ENCODE results near the gene HRH3. TPM values are rescaled to one million over a fixed set of nuclear protein-coding genes. Genes with fewer than 3 reads are reported as not detected.

The HRH3 gene
- total RNA-seq (not detected), total RNA-seq (0 to 0.06 (median 0) reads per million in 29 experiments)
- total RNA-seq (2013): not detected

DNA sequence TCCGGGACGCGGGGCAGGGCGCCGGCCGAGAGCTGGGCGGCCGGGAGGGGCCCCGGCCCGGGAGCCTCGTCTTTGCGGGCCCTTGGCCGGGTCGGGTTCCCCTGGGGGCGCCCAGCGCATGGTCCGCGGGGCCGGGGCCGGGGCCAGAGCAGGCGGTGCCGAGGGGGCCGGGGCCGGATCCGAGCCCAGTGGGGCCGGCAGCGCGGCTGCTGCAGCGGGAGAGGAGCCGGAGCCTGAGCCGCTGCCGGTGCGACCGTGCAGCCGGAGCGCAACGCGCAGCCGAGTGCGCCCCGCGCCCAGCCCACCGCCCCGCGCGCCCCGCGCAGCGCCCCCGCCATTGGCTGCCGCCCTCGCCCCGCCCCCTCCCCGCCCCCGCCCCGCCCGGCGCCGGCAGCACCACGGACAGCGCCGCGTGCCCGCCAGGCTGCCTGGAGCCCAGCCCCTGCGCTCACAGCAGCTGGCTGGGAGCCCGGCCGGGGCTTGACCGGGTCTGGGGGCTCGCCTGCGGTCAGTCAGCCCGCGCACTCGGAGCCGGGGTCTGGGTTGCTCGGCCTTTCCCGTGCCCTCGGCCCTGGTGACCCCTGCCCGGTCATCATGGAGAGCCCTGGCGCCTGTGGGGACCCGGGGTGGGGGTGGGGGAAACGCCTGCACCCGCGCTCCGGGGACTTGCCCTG is at the start of gene HRH3:
Gene HRH3, minus strand, starts transcription at position 287 of the 674 bp plus-strand sequence. CDS start 308 bp downstream, outside the sequence.
- H3K36me3 Mint-ChIP-seq: no peaks in the 10 kb centered on the region
- H3K4me1 Mint-ChIP-seq: peaks cover 4 to 7% (median 5%) of the 10 kb centered on the region in 3 donors
- no peaks in the 10 kb centered on the region for H3K9me3 ChIP-seq
- H3K4me3 Mint-ChIP-seq: peak within 1 kb of the TSS; percentile 21 to 75 (median 37)
- H3K27me3 ChIP-seq (replicated peaks in 1 of 2; ENCODE audit: control insufficient read depth in 2 of 2, extremely low read depth in 1 of 2, insufficient read depth in 2 of 2, low read length in 1 of 2): peaks cover 3 to 87% of the 10 kb centered on the region in 2 experiments
- peak; percentile 76 to 89 (median 78) for ATAC-seq (replicated peaks in 1 of 4)
- peaks cover 22 to 66% of the 10 kb centered on the region in 2 donors for H3K27me3 Mint-ChIP-seq
- CTCF ChIA-PET: no interaction called here
- no peaks in the 10 kb centered on the region for H3K9me3 Mint-ChIP-seq
- H3K4me1 ChIP-seq (ENCODE audit: control insufficient read depth in 1 of 2, extremely low read depth in 1 of 2, insufficient read depth in 2 of 2, low read length in 2 of 2): peaks cover 0 to 15% of the 10 kb centered on the region in 2 experiments
- DNase-seq: peak in 24 of 35 experiments; percentile 10 to 66 (median 30)
- 1% methylated on average over 82 of the region's 84 CpGs for WGBS (ENCODE audit: insufficient coverage)
- H3K36me3 ChIP-seq (ENCODE audit: control insufficient read depth in 2 of 2, extremely low read depth in 1 of 2, insufficient read depth in 1 of 2, low read length in 1 of 2): no peaks in the 10 kb centered on the region
- H3K4me3 ChIP-seq (ENCODE audit: control insufficient read depth in 1 of 2, extremely low read depth in 1 of 2, low read length in 1 of 2): peak within 1 kb of the TSS in 1 of 2 donors; percentile 41
- no peak within 1 kb of the TSS for H3K27ac ChIP-seq (ENCODE audit: low read length)
- no peak within 1 kb of the TSS for H3K27ac Mint-ChIP-seq
- POLR2A ChIA-PET: no interaction called here

DNA sequence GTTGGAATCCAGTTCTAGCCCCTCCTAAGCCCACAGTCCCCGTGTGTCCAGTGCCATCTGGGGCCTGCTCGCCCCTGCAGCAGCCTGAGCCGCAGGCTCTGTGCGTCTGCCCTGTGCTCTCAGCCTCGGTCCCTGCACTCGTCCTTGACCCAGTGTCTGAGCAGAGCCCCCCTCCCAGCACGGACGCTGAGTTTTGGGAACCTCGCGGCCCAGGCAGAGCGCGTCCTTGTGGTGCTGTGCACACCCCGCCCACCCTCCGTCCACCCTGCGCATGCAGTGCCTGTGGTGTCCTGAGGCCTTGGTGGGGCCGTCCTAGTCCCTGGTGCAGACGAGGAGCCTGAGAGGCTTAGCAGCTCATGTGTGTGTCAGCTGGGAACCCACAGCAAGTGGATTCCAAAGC is 49.8 kb upstream of the HRH3 start:
- POLR2A ChIA-PET: no interaction called here
- CTCF ChIA-PET: no interaction called here
- no peak for DNase-seq
- Mint-ChIP-seq H3K4me1 (no peaks in the 10 kb centered on the region), H3K27me3 (no peaks in the 10 kb centered on the region), H3K9me3 (no peaks in the 10 kb centered on the region), H3K27ac (no peak overlapping the region), H3K36me3 (peaks cover 42% of the 10 kb centered on the region), H3K4me3 (no peak overlapping the region)
- no peaks in the 10 kb centered on the region for H3K4me1 ChIP-seq (ENCODE audit: control insufficient read depth in 1 of 2, extremely low read depth in 1 of 2, insufficient read depth in 2 of 2, low read length in 2 of 2)
- no peaks in the 10 kb centered on the region for H3K9me3 ChIP-seq
- peaks cover 18 to 58% of the 10 kb centered on the region in 2 donors for H3K36me3 ChIP-seq (ENCODE audit: control insufficient read depth in 2 of 2, extremely low read depth in 1 of 2, insufficient read depth in 1 of 2, low read length in 1 of 2)
- H3K27me3 ChIP-seq (replicated peaks in 1 of 2; ENCODE audit: control insufficient read depth in 2 of 2, extremely low read depth in 1 of 2, insufficient read depth in 2 of 2, low read length in 1 of 2): no peaks in the 10 kb centered on the region
- ATAC-seq (replicated peaks in 1 of 4): no peak
- WGBS (ENCODE audit: insufficient coverage): 92% methylated on average over 17 of the region's 17 CpGs
- H3K4me3 ChIP-seq (ENCODE audit: control insufficient read depth in 1 of 2, extremely low read depth in 1 of 2, low read length in 1 of 2): no peak overlapping the region
- H3K27ac ChIP-seq (ENCODE audit: low read length): no peak overlapping the region

- no peak overlapping the region for H3K4me3 ChIP-seq (ENCODE audit: control insufficient read depth in 1 of 2, extremely low read depth in 1 of 2, low read length in 1 of 2)
- no peak overlapping the region for H3K4me3 Mint-ChIP-seq
- H3K27me3 Mint-ChIP-seq: no peaks in the 10 kb centered on the region
- no peak overlapping the region for H3K27ac ChIP-seq (ENCODE audit: low read length)
- no peaks in the 10 kb centered on the region for H3K4me1 ChIP-seq (ENCODE audit: control insufficient read depth in 1 of 2, extremely low read depth in 1 of 2, insufficient read depth in 2 of 2, low read length in 2 of 2)
- peaks cover 20 to 62% of the 10 kb centered on the region in 2 donors for H3K36me3 ChIP-seq (ENCODE audit: control insufficient read depth in 2 of 2, extremely low read depth in 1 of 2, insufficient read depth in 1 of 2, low read length in 1 of 2)
- DNase-seq (no peak), ATAC-seq (replicated peaks in 1 of 4) (no peak)
- WGBS (ENCODE audit: insufficient coverage): 90% methylated on average over 14 of the region's 14 CpGs
- ChIA-PET POLR2A (no interaction called here), CTCF (no interaction called here)
- no peaks in the 10 kb centered on the region for H3K9me3 ChIP-seq
- peaks cover 42% of the 10 kb centered on the region for H3K36me3 Mint-ChIP-seq
- H3K9me3 Mint-ChIP-seq: no peaks in the 10 kb centered on the region
- no peaks in the 10 kb centered on the region for H3K4me1 Mint-ChIP-seq
- H3K27me3 ChIP-seq (replicated peaks in 1 of 2; ENCODE audit: control insufficient read depth in 2 of 2, extremely low read depth in 1 of 2, insufficient read depth in 2 of 2, low read length in 1 of 2): no peaks in the 10 kb centered on the region
- no peak overlapping the region for H3K27ac Mint-ChIP-seq
Measured at GRCh38 chr20:62269378-62269777, 49.3 kb upstream of the HRH3 start.

DNA sequence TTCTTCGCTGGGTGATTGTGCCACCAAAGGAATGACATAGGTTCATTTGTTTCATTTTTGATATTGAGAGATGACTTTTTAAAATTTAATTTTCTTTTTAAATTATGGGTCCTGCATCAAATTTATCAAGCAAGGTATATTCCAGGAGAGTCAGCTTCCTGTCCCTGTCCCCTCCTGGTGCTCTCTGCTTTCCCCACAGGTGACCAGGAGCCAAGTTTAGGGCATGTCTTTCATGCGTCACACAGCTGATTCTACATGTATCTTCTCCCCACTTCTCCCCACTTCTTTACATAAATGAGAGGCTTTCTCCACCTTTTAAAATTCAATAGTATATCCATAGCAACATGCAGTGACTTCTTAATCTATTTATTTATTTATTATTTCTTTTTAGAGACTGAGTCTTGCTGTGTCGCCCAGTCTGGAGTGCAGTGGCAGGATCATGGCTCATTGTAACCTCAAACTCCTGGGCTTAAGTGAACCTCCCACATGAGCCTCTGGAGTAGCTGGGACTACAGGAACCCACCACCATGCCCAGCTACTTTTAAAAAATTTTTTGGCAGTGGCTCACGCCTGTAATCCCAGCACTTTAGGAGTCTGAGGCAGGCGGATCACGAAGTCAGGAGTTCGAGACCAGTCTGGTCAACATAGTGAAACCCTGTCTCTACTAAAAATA is 48.3 kb upstream of the HRH3 start:
- no peaks in the 10 kb centered on the region for H3K27me3 ChIP-seq (replicated peaks in 1 of 2; ENCODE audit: control insufficient read depth in 2 of 2, extremely low read depth in 1 of 2, insufficient read depth in 2 of 2, low read length in 1 of 2)
- H3K9me3 ChIP-seq: no peaks in the 10 kb centered on the region
- WGBS (ENCODE audit: insufficient coverage): 93% methylated on average over 4 of the region's 7 CpGs
- H3K36me3 ChIP-seq (ENCODE audit: control insufficient read depth in 2 of 2, extremely low read depth in 1 of 2, insufficient read depth in 1 of 2, low read length in 1 of 2): peaks cover 21 to 61% of the 10 kb centered on the region in 2 donors
- DNase-seq (no peak), ATAC-seq (replicated peaks in 1 of 4) (no peak)
- no peak overlapping the region for H3K27ac ChIP-seq (ENCODE audit: low read length)
- H3K4me3 ChIP-seq (ENCODE audit: control insufficient read depth in 1 of 2, extremely low read depth in 1 of 2, low read length in 1 of 2): no peak overlapping the region
- H3K9me3 Mint-ChIP-seq: no peaks in the 10 kb centered on the region
- H3K4me1 Mint-ChIP-seq: no peaks in the 10 kb centered on the region
- ChIA-PET CTCF (no interaction called here), POLR2A (no interaction called here)
- peaks cover 36% of the 10 kb centered on the region for H3K36me3 Mint-ChIP-seq
- H3K27me3 Mint-ChIP-seq: no peaks in the 10 kb centered on the region
- H3K4me3 Mint-ChIP-seq: no peak overlapping the region
- H3K4me1 ChIP-seq (ENCODE audit: control insufficient read depth in 1 of 2, extremely low read depth in 1 of 2, insufficient read depth in 2 of 2, low read length in 2 of 2): no peaks in the 10 kb centered on the region
- no peak overlapping the region for H3K27ac Mint-ChIP-seq

DNA sequence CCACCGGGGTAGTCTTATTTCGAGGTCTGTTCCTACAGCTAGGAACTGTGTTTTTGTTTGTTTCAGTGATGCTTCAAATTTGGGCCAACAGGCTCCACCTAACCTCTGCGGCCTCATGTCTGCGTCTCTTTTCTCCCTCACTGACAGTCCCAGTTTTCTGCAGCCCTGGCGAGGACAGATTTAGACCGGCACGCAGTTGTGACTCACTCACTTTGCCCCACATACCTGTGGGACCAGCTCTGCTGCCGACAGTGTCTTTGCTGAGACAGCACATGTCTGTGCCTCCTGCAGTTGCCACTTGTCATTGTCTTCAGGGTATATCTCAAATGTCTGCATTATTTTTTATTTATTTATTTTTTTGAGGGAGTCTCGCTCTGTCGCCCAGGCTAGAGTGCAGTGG is 47.5 kb upstream of the HRH3 start:
- Mint-ChIP-seq H3K9me3 (no peaks in the 10 kb centered on the region), H3K36me3 (peaks cover 31% of the 10 kb centered on the region), H3K4me1 (no peaks in the 10 kb centered on the region), H3K27me3 (no peaks in the 10 kb centered on the region), H3K4me3 (no peak overlapping the region), H3K27ac (no peak overlapping the region)
- POLR2A ChIA-PET: interaction anchor here in 1 of 2 donors (0.7 kb wide), 1 partner anchor 157 kb away, joined by 6 read pairs; no protein-coding TSS in a partner anchor
- H3K27me3 ChIP-seq (replicated peaks in 1 of 2; ENCODE audit: control insufficient read depth in 2 of 2, extremely low read depth in 1 of 2, insufficient read depth in 2 of 2, low read length in 1 of 2): no peaks in the 10 kb centered on the region
- ATAC-seq (replicated peaks in 1 of 4) (no peak), DNase-seq (no peak)
- CTCF ChIA-PET: no interaction called here
- H3K36me3 ChIP-seq (ENCODE audit: control insufficient read depth in 2 of 2, extremely low read depth in 1 of 2, insufficient read depth in 1 of 2, low read length in 1 of 2): peaks cover 23 to 61% of the 10 kb centered on the region in 2 donors
- no peak overlapping the region for H3K4me3 ChIP-seq (ENCODE audit: control insufficient read depth in 1 of 2, extremely low read depth in 1 of 2, low read length in 1 of 2)
- H3K9me3 ChIP-seq: no peaks in the 10 kb centered on the region
- no peak overlapping the region for H3K27ac ChIP-seq (ENCODE audit: low read length)
- no peaks in the 10 kb centered on the region for H3K4me1 ChIP-seq (ENCODE audit: control insufficient read depth in 1 of 2, extremely low read depth in 1 of 2, insufficient read depth in 2 of 2, low read length in 2 of 2)
- WGBS (ENCODE audit: insufficient coverage): 98% methylated on average over 5 of the region's 10 CpGs

GRCh38 chr20:62266851-62267250 is 46.8 kb upstream of the HRH3 start:
- H3K4me1 Mint-ChIP-seq: no peaks in the 10 kb centered on the region
- H3K27me3 Mint-ChIP-seq: no peaks in the 10 kb centered on the region
- no peaks in the 10 kb centered on the region for H3K9me3 Mint-ChIP-seq
- H3K4me3 Mint-ChIP-seq: no peak overlapping the region
- Histone ChIP-seq H3K4me1 (ENCODE audit: control insufficient read depth in 1 of 2, extremely low read depth in 1 of 2, insufficient read depth in 2 of 2, low read length in 2 of 2) (no peaks in the 10 kb centered on the region), H3K9me3 (no peaks in the 10 kb centered on the region), H3K27me3 (replicated peaks in 1 of 2; ENCODE audit: control insufficient read depth in 2 of 2, extremely low read depth in 1 of 2, insufficient read depth in 2 of 2, low read length in 1 of 2) (no peaks in the 10 kb centered on the region), H3K4me3 (ENCODE audit: control insufficient read depth in 1 of 2, extremely low read depth in 1 of 2, low read length in 1 of 2) (no peak overlapping the region), H3K36me3 (ENCODE audit: control insufficient read depth in 2 of 2, extremely low read depth in 1 of 2, insufficient read depth in 1 of 2, low read length in 1 of 2) (peaks cover 29 to 61% of the 10 kb centered on the region in 2 donors), H3K27ac (ENCODE audit: low read length) (no peak overlapping the region)
- ChIA-PET CTCF (no interaction called here), POLR2A (no interaction called here)
- no peak for ATAC-seq (replicated peaks in 1 of 4)
- no peak for DNase-seq
- H3K36me3 Mint-ChIP-seq: peaks cover 34% of the 10 kb centered on the region
- H3K27ac Mint-ChIP-seq: peak overlapping the region in 1 of 2 donors; percentile 44
- WGBS (ENCODE audit: insufficient coverage): 95% methylated on average over 4 of the region's 13 CpGs
